GM03348 (cell line): ENCODE results near the gene XYLT1.
A peak's percentile ranks its signal among the peaks of the same experiment; 100 is the strongest.

Experiments used
- DNase-seq: peaks from one replicate; pipeline ENCODE4 v3.0.0; 2012; ENCODE audit warnings: low spot score

Gene XYLT1

DNA sequence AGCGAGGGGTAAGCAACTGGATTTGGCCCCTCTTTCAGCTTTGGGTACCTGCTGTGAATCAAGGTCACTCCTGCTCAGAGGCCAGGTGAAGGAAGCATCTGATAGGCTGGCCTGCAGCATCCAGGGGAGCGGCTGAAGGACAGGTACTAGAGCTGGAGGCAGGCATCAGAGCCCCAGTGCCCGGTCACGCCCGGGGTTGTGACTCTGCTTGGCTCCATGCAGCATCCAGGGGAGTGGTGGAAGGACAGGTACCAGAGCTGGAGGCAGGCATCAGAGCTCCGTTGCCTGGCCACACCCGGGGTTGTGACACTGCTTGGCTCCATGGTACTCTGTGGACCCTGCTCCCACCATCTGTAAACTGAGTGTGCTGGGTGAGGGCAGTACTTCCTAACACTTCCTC lies 189.7 kb downstream of the XYLT1 start:
- DNase-seq: no peak

DNA sequence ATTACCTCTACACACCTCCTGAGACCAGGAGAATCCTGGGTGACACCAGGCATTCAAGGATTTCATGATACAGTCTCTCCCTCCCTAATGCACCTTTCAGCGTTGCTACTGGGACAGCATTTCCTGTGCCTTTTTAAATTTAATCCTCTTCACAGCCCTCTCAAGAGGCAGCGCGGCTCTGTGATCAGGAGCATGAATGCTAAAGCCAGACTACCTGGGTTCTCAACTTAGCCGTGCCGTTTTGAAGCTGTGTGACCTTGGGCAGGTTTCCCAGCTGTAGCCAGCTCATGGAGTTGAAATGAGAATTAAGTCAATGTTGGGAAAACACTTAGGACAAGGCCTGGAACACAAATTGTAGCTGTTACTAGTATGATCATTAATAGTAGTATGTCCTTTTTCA lies 191.8 kb downstream of the XYLT1 start:
- no peak for DNase-seq

DNA sequence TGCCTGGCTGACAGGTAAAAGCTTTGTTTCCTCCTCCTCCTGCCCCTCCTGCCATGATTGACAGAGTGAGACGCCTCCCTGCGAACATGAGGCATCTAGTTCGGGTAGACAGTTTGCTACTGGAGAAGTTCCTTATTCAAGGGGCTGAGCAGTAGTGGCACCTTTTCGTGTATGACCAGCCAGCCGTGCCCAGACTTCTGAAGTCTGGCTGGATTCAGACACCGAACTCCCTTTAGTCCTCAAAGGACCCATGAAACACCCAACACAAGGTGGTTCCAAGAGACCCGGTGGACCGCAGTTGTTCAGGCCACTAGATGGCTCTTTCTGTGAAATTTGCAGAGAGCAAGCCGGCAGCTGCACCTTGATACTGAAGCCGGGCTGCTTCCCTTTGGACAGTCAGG lies 192.8 kb downstream of the XYLT1 start:
- DNase-seq: no peak

DNA sequence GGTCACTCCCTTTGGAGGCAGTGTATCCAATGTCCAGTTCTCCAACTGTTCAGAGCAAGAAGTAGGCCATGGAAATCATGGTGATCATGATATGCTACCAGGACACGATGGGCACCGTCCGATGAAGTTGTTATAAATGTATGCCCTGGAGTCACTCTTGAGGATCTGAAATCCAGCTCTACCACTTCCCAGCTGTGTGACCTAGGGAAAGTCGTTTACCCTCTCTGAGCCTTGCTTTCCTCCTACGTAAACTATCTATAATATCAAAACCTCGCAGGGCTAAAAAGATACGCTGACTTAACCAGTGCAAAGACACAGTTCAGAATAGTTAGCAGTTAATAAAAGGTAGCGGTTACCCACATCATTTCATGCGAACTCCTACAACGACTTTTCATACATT lies 194.2 kb downstream of the XYLT1 start:
- no peak for DNase-seq

DNA sequence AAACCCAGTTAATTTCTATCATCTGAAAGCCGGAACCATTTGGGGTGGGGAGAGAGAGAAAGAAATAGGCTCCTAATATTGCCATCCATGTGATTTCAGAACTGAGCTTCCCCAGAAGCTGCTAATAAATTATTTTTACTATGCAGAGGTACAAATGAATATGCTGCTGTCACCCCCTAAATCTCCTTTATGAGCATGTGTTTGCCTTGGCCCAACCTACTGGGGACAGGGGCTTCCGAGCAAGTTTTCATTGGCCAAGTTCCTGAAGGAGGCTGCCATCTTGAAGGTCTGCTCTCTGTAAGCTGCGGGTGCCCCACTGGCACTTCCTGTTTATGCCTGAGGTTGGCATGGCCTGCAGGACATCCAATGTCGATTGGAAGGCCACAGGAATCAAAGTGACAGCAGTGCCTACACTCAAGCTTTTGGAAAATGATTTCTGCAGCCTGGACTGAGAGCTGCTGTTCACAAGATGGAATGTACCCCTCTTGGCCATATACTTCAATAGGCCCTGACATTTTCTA lies 194.7 kb downstream of the XYLT1 start:
- no peak for DNase-seq

DNA sequence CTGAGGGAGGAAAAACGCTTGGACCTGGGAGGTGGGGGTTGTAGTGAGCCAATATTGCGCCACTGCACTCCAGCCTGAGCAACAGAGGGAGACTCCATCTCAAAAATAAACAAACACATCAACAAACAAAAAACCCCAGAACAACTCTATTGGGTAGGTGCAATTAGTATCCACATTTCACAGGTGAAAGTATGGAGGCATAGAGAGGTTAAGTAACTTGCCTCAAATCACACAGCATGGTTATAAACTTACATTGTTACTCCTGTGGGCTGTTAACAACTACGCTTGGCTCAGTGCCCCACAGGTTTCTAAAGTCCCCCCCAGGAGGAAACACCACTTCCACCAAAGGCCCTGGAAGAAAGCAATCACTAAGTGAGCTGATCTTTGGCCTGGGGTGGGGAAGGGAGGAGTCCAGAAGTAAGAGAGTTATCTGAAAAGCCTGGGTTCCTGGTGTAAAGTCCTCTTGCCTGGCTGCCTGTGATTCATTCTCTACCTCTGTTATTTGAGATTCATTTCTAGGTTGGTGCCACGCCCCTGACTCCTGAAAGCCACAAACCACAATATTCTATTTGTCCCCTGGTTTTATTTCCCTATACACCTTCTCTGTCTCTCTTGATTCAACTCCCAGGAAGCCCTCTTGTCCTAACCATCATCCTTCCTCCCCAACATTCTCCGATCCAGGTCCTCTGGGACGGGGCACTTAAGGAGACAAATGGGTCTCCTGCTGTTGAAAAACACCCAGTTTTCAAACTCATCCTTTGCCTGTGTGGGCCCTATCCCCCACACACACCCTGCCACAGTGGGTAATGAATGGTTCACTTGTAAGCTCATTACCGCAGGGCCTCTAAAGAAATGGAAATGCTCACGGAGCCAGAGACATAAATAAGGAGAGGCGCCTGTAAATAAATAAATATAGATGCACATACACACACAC lies 195.4 kb downstream of the XYLT1 start:
- no peak for DNase-seq

DNA sequence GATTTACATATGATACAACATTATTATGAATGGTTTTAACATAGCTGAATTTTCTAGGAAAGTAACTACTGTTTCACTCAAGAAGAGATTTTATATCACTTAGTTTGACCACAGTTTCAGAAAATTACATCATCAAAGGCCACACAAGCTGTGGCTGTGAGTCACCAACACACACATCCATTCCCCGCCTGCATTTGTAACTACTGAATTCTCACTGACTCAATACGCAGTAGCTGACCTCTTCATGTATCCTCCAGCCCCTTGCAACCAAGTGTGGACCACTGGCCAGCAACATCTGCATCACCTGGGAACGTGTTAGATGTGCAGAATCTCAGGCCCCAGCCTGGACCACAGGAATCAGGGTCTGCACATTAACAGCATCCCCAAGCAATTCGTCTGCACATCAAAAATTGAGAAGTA lies 197.6 kb downstream of the XYLT1 start:
- DNase-seq: peak; percentile 91

DNA sequence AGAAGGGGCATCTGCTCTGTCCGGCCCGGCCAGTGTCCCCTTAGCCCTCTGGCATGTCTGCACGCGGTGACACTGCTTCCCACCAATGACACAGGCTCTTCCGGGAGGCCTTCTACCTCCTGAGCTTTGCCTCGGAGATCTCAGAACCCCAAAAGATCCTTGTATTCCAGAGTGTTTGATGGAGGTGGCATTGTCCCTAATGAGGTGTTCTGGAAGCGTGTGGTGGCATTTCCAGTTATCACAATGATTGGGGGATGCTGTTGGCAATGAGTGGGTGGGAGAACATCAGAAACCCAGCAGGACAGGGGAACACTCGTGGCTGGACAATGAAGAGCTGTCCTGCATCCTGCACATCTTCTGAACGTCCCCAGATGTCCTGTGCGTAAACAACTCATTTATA lies 198.0 kb downstream of the XYLT1 start:
- no peak for DNase-seq

DNA sequence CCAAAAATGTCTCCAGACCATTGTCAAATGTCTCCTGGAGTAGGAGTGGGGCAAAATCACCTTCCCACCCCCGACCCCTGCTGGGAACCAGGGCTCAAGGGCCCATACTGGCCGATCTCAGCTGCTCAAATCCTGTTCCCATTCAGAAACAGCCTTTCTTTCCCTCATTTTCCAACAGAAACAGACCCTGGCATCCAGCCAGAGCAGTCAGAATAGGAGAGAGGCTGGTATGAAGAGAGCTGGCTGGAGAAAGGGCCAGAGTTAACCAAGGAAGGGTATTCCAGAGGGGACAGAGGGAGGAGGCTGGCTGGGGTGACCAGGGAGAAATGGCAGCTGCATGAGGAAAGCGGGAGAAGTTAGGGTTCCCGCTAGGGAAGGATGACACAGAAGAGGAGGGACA lies 199.1 kb downstream of the XYLT1 start:
- peak; percentile 19 for DNase-seq

DNA sequence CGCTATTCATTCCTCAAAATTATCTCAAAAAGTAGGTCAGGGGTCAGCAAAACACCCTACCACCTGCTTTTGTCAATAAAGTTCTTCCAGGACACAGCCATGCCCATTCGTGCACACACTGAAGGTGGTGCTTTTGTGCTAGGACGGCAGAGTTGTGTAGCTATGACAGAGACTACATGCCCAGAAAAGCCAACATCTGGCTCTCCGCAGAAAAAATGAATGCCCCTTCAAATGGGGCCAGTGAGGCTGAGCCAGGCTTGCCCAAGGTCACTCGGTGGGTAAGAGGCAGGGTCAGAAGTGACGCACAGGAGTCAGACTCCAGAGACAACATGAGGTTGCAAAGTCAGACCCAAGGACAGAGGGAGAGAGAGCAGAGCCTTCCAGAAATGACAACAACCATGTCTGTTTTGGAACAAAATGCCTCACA lies 200.1 kb downstream of the XYLT1 start:
- DNase-seq: no peak

DNA sequence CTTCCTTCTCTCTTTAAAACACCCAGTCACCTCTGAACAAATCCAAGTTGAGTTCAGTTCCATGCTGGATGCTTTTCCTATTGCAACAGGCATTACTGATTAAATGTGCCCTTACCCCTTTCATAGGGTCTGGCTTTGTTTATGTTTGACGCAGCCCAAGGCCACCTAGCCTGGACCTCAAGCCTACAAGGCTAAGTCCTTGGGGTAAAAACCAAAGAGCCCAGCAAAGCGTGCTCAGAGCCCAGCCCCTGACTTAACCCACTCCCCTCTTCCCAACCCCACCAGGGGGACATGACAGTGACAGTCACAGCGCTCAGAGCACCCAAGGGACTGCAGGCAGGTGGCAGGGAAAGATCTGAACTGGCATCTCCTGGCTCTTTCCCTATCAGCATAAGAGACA lies 200.6 kb downstream of the XYLT1 start:
- DNase-seq: no peak

DNA sequence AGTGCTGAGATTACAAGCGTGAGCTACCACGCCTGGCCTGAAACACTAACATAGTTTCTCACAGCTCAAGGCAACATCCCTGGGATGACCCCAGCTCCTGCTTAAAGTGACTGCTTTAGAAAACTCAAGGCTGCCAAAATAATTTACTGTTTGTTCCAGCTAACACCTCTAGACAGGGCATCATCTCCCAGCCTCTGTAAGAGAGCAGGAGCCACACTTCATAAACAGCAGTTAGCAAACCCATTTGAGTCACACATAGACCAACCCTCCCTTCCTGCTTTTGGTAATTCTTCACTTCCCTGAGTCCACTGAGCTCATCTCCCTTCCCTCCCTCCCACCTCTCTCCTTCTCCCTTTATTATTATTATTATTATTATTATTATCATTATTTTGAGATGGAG lies 201.3 kb downstream of the XYLT1 start:
- peak; percentile 35 for DNase-seq

DNA sequence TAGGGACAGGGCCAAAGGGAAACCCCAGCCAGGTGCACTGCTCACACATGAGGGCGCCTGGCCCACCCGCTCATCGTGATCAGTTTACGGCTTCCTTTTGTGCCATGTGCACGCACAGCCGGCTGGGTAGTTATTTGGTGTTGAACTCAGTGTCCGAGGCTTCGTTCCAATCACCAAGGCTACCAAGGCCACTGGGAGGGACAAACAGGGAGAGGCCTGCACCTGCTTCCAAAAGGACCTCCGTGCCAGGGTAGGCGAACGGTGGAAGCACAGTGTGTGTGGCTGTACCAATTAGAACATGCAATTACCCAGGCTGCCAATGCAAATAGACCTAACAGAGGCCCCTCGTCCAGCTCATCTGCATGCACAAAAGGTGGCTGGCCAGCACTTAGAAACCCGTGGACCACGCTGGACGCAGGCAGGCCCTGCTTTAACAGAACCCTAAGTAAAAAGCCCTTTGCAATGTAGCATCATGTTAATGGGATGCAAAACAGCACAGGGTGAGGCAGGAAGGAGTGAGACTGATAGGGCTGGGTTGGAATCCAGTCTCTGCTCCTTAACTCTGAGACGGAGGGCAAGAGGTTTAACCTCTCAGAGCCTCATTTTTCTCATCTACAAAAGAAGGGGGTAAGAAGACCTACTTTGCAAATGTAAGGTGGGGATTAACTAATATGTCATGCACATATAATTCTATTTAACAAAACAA lies 204.0 kb downstream of the XYLT1 start:
- DNase-seq: no peak

DNA sequence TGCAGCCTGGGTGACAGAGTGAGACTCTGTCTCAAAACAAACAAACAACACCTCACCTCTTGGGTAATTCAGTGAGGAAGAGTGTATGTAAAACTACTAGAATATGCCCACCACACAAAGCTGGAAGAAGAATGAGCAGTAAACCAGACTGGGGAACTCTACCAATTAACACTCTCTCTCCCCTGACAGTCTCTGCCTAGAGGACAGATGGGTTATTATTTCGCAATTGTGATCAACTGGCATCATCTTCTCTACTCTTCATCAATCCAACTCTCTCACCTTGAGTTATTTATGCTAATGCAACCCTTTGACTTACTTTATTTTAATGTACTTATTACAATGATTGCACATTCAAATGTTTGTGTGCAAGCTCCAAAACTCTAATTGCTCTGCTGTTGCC lies 205.6 kb downstream of the XYLT1 start:
- no peak for DNase-seq

DNA sequence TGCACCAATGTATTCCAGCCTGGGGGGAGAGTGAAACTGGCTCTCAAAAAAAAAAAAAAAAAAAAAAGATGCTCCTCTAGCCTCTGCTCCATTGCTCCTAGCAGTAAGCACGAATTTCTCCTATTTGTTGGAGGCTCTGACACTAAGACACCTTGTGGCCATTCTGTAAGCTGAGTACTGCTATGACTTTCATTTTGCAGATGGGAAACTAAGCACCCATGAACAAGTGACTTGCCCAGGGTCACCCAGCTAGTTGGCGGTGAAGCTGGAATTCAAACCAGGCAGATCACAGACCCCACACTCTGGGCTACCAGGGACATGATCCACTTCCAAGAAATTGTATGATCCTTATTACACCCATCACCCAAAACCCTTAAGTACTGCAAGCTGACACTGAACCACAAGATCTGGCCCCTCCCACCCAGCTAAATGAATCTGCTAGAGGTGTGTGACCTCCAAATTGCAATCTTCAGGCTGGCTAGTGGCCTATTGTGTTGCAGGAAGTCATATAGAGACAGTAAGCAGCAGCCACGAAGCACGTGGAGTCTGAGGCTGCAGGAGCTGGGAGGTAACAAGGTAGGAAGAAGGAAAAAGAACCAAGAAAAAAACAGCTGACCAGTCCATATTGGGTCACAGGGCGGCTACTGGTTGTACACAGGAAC lies 209.4 kb downstream of the XYLT1 start:
- no peak for DNase-seq

DNA sequence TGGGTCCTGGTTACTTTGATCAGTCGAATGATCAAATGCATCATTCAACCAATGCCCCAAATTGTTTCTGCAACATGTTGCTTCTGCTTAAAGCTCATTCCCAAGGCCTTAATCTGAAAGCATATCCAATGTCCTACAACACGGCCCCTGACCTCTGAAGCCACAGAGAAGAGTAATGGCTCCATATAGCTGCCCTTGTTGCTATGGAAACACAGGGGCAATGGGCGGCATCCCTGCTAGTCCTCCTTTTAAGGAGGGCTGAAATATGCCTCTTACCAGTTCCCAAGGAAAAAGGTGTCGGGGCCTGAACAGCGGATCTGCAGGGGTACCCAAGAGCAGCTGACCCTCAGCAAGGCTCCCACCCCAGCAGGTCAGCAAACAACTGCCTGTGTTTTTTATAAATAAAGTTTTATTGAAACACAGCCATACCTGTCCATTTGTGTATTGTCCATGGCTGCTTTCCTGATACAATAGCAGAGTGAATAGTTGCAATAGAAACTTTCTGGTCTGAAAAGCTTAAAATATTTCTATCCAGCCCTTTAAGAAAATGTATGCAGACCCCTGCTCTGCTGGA lies 210.4 kb downstream of the XYLT1 start:
- no peak for DNase-seq

DNA sequence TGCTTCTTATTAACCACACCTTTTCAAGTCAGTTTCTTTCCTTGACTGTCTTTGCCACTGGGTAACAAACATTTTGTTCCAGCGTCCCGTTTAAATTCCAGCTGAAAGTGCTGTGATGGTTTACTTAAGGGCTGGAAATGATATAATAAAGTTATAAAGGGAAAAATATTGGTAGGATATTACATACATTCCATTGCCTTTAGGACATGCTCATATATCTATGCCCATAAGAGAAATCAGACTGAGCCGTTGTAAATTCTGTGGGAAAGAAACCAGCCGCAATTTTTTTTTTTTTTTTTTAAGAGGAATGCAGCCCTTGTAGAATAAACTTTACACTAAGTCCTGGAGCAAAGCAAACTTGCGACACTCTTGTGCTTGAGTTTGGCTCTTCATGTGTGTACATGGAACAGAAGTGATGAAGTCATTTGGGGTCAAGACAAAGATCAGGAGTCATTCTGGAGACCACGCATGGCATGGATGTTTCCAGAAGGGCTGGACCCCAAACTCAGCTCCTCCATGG lies 210.9 kb downstream of the XYLT1 start:
- no peak for DNase-seq

DNA sequence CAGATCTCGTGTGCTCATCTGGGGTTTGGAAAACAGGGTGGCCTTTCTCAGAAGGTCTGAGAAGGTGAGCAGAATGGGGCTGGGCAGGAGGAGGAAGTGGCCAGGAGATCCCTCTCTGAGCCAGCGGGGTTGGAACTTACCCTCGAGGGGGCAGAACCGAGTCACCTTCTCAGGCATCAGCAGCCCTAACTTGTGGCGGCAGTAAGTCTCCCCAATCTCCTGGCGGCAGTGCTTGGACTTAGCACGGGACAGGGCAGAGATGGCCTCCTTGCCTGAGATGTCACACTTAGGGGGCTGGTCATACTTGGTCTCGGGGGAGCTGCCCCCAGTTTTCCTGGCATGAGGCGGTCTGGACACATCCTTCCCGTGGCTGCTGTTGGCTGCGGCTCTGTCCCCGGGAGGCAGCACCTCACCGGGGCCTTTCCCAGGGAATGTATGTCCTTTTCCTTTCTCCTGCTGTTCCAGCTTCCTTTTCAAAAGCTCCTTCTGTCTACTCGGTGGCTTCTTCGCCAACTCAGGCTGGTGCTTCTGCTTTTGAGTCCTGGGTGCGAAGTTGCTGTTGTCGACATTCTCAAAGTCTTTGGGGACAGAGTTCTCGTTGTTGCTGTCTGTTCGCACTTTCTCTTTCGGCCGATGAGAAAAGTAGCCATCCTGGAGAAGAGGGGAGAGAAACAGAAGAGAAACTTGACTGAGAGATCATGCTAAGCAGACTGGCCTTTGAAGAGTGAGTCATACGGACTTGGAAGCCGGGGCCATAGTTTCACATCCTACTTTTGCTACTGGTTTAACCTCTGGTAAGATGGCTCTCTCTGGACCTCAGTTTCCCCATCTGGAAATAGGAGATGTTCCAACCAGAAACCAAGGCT lies 211.7 kb downstream of the XYLT1 start:
- no peak for DNase-seq

DNA sequence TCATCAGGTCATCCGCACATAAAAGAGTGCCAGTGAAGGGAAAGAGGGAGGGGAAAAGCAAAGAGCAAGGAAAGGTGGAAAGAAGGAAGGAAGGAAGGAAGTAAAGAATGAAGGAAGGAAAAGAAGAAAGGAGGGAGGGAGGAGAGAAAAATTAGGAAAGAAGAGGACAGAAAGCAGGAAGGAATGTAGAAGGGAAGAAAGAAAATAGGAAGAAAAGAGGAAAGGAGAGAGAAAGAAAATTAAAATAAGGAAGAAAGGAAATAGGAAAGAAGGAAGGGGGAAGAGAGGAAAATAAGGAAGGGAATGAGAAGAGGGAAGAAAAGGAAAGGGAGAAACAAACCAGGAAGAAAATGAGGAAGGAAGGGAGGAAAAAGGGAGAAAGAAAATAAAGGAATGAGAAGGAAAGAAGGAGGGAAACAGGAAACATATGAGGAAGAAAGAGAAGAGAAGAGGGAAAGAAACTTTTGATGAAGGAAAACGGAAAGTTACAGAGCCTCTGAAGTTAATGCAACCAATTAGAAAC lies 212.6 kb downstream of the XYLT1 start:
- no peak for DNase-seq

DNA sequence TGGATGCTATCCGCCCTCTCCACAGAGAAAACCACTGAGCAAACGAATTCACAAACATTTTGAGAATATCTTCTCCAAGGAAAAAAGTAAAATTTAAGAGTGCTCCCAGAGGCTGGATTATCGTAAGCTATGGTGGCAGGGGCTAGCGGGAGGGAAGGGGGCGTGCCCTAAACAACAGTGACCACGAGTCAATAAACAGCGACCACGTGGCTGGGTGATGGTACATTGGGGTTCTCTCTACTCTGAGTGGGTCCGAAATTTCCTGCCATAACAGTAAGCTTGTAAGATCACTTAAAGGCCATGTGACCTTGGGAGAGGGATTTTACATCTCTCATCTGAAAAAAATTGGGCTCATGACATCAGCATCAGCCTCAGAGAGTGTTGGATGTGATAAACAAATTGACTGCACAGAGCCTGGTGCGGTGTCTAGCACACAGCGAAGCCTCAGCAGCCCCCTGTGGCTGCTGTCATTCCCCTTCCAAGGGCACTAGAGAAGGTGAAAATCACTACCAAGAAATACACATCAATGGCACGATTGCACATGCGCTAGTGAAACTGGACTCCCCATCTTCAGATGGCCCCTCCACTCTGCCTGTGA lies 213.2 kb downstream of the XYLT1 start:
- DNase-seq: no peak
